K562 (cell line): ENCODE measurements around the gene RHBDD1.

ENCODE experiments used
- CBFB ChIP-seq: sonication (generic); formaldehyde crosslinking; IDR thresholded peaks from 2 replicates; pipeline ENCODE4 v1.4.0; 2020; ENCODE audit warnings: mild to moderate bottlenecking, missing genetic modification reagents
- KHSRP ChIP-seq: fragments of 450-650 bp; IDR thresholded peaks from 2 replicates; pipeline ENCODE4 v1.6.1; 2017
- POLR2AphosphoS5 ChIP-seq: IDR thresholded peaks from 2 replicates; pipeline ENCODE4 v1.6.1; 2011; ENCODE audit warnings: mild to moderate bottlenecking, low read depth, low read length, moderate library complexity; ENCODE audit not compliant: control insufficient read depth, insufficient read depth
- ZBTB9 ChIP-seq: fragments of 450-650 bp; formaldehyde crosslinking; IDR thresholded peaks from 2 replicates; pipeline ENCODE4 v1.4.0; 2020; ENCODE audit warnings: mild to moderate bottlenecking, moderate library complexity
- ZNF146 ChIP-seq: IDR thresholded peaks from one replicate; pipeline ENCODE4 v1.6.1; 2018; ENCODE audit warnings: missing compliant biosample characterization; ENCODE audit not compliant: unreplicated experiment
- ZNF512 ChIP-seq: IDR thresholded peaks from 2 replicates; pipeline ENCODE4 v1.6.1; 2016; ENCODE audit warnings: missing genetic modification characterization, missing compliant biosample characterization

GRCh38 chr2:227033471-227034148 lies 197.8 kb downstream of the RHBDD1 start:
- TF ChIP-seq ZNF146 (CRISPR knock-in tag) = no peak
- TF ChIP-seq POLR2AphosphoS5 = no peak
- TF ChIP-seq KHSRP = no peak
- no peak for TF ChIP-seq CBFB (CRISPR knock-in tag)
- TF ChIP-seq ZNF512 (tag) = no peak
- TF ChIP-seq ZBTB9 (CRISPR knock-in tag) = no peak
